Neuronal stem cell (in vitro differentiated cells): Measurements from ENCODE around the gene GLYAT. TPM values are rescaled to one million over a fixed set of nuclear protein-coding genes. Genes with fewer than 3 reads are reported as not detected.

Source experiments
- DNase-seq: peaks from one replicate; pipeline ENCODE4 v3.0.0-alpha.2; 2013; ENCODE audit warnings: low spot score
- H2AFZ ChIP-seq: one replicate; pipeline ENCODE4 v1.6.1; 2013; ENCODE audit warnings: mild to moderate bottlenecking, low read length, inconsistent platforms
- H2AK5ac ChIP-seq: 2 replicates; pipeline ENCODE4 v1.6.1; 2013; ENCODE audit warnings: low read depth, mild to moderate bottlenecking, inconsistent platforms, low read length, moderate library complexity, mixed read lengths
- H2BK120ac ChIP-seq: 2 replicates; pipeline ENCODE4 v1.6.1; 2013; ENCODE audit warnings: low read depth, mild to moderate bottlenecking, inconsistent platforms, low read length, moderate library complexity, mixed read lengths
- H2BK12ac ChIP-seq: one replicate; pipeline ENCODE4 v1.6.1; 2013; ENCODE audit warnings: low read length, inconsistent platforms
- H2BK15ac ChIP-seq: 2 replicates; pipeline ENCODE4 v1.6.1; 2013; ENCODE audit warnings: mild to moderate bottlenecking, low read length, inconsistent platforms, mixed read lengths
- H2BK5ac ChIP-seq: one replicate; pipeline ENCODE4 v1.6.1; 2013; ENCODE audit warnings: inconsistent platforms, mild to moderate bottlenecking, low read length, moderate library complexity
- H3K14ac ChIP-seq: one replicate; pipeline ENCODE4 v1.6.1; 2013; ENCODE audit warnings: low read length, inconsistent platforms
- H3K18ac ChIP-seq: 2 replicates; pipeline ENCODE4 v1.6.1; 2013; ENCODE audit warnings: low read length, inconsistent platforms
- H3K23ac ChIP-seq: 2 replicates; pipeline ENCODE4 v1.6.1; 2013; ENCODE audit warnings: low read depth, mild to moderate bottlenecking, mixed read lengths, low read length, inconsistent platforms; ENCODE audit not compliant: poor library complexity
- H3K27ac ChIP-seq: replicated peaks from 3 replicates; pipeline ENCODE4 v1.5.1; 2013; ENCODE audit warnings: low read length, inconsistent platforms
- H3K27me3 ChIP-seq, 3 experiments: 2 replicates each; pipeline ENCODE4 v1.6.1; 2013; ENCODE audit warnings: low read length in 3 of 3, mild to moderate bottlenecking in 2 of 3, inconsistent platforms in 1 of 3, low read depth in 1 of 3, mixed read lengths in 1 of 3, moderate library complexity in 1 of 3; ENCODE audit not compliant: control insufficient read depth in 3 of 3, insufficient read depth in 3 of 3
- H3K36me3 ChIP-seq, 2 donors: replicated peaks in 1 of 2; 2 replicates each; pipeline ENCODE4 v1.6.1; 2013; ENCODE audit warnings: low read length in 2 of 2; ENCODE audit not compliant: control insufficient read depth in 2 of 2, insufficient read depth in 2 of 2
- H3K4ac ChIP-seq: 2 replicates; pipeline ENCODE4 v1.6.1; 2013; ENCODE audit warnings: inconsistent platforms, mild to moderate bottlenecking, low read length, moderate library complexity
- H3K4me1 ChIP-seq, 2 donors: 1 replicate in 1 of 2; 2 replicates in 1 of 2; pipeline ENCODE4 v1.6.1; 2013; ENCODE audit warnings: low read length in 2 of 2, low read depth in 1 of 2; ENCODE audit not compliant: control insufficient read depth in 2 of 2, insufficient read depth in 1 of 2
- H3K4me2 ChIP-seq: one replicate; pipeline ENCODE4 v1.6.1; 2013; ENCODE audit warnings: mild to moderate bottlenecking, low read length, inconsistent platforms; ENCODE audit not compliant: insufficient read depth, poor library complexity, severe bottlenecking
- H3K4me3 ChIP-seq, 2 donors: 2 replicates each; pipeline ENCODE4 v1.5.1; 2013; ENCODE audit warnings: low read length in 2 of 2, mild to moderate bottlenecking in 2 of 2, inconsistent platforms in 1 of 2, moderate library complexity in 1 of 2
- H3K79me1 ChIP-seq: one replicate; pipeline ENCODE4 v1.6.1; 2013; ENCODE audit warnings: low read depth, mild to moderate bottlenecking, inconsistent platforms, low read length, moderate library complexity
- H3K9ac ChIP-seq: one replicate; pipeline ENCODE4 v1.6.1; 2013; ENCODE audit warnings: mild to moderate bottlenecking, low read depth, low read length, inconsistent platforms; ENCODE audit not compliant: poor library complexity
- H3K9me3 ChIP-seq, 2 donors: replicated peaks in 1 of 2; 2 replicates each; pipeline versions ENCODE3 to v1.6.1; 2013; ENCODE audit warnings: low read length in 2 of 2, mild to moderate bottlenecking in 2 of 2, inconsistent platforms in 1 of 2, low read depth in 1 of 2, mixed read lengths in 1 of 2, moderate library complexity in 1 of 2; ENCODE audit not compliant: control insufficient read depth in 2 of 2, insufficient read depth in 1 of 2
- H4K8ac ChIP-seq: one replicate; pipeline ENCODE4 v1.6.1; 2013; ENCODE audit warnings: low read depth, mild to moderate bottlenecking, inconsistent platforms, low read length, moderate library complexity
- H4K91ac ChIP-seq: one replicate; pipeline ENCODE4 v1.6.1; 2013; ENCODE audit warnings: low read length, low read depth, mild to moderate bottlenecking, inconsistent platforms; ENCODE audit not compliant: poor library complexity
- WGBS, 2 donors: extraction: QIAGEN DNeasy Blood & Tissue Kit; methylation state at CpG; one replicate each; pipeline ENCODE4 v1.1.7; 2013; ENCODE audit warnings: missing lambda C conversion rate in 2 of 2, mixed read lengths in 1 of 2; ENCODE audit not compliant: insufficient read length in 2 of 2, insufficient replicate concordance in 1 of 2; ENCODE audit errors: extremely low coverage in 2 of 2; 5-methylcytosine and 5-hydroxymethylcytosine counted together
- polyA plus RNA-seq, 2 experiments: library from polyadenylated mRNA; stranded (reverse); fragments of 200-250 nt; gene quantifications; one replicate each; pipeline ENCODE4 v1.2.3, GENCODE V29; 2013

The GLYAT gene
- polyA plus RNA-seq (2013, experiment 1 of 2), result 0.26 TPM
- 0.14 TPM for polyA plus RNA-seq (2013, experiment 2 of 2)

DNA sequence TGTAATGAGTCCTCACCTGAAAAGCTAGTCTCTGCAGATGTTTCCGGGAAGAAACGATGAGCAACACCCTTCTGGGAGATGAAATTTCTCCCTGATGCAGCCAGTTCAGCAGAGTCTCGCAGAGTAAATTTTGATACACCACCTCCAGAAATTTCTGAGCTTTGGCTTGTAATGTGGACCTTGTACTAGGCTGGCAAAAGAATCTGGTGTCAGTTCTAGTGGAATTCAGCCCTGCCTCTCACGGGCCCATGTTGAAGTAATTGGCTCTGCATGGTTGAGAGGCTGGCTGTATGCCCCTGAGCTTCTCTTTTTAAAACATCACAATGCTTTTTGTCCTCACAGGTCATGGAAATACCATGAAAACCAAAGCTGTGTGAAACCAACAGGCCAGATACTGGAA, at the start of gene GLYAT:
Gene GLYAT (minus strand): TSS at position 125 of the 400 bp plus-strand sequence. CDS start 7,447 bp downstream, outside the sequence.
- no peaks in the 10 kb centered on the region for H3K79me1 ChIP-seq
- H3K4me3 ChIP-seq, result no peak within 1 kb of the TSS
- no peaks in the 10 kb centered on the region for H3K27me3 ChIP-seq
- H3K9me3 ChIP-seq, result no peaks in the 10 kb centered on the region
- no peak within 1 kb of the TSS for H3K27ac ChIP-seq
- H4K8ac ChIP-seq, result no peak within 1 kb of the TSS
- H3K9ac ChIP-seq, result no peak within 1 kb of the TSS
- no peak for DNase-seq
- no peak within 1 kb of the TSS for H3K4me2 ChIP-seq
- no peak within 1 kb of the TSS for H2BK15ac ChIP-seq
- H3K4me1 ChIP-seq, result no peaks in the 10 kb centered on the region
- no CpG with 5 or more reads among the region's 4 CpGs for WGBS, 2 donors
- H4K91ac ChIP-seq, result no peak within 1 kb of the TSS
- no peak within 1 kb of the TSS for H2BK120ac ChIP-seq
- no peak within 1 kb of the TSS for H2BK5ac ChIP-seq
- H3K18ac ChIP-seq, result no peak within 1 kb of the TSS
- H2BK12ac ChIP-seq, result no peak within 1 kb of the TSS
- no peak within 1 kb of the TSS for H3K4ac ChIP-seq
- H2AK5ac ChIP-seq, result no peak within 1 kb of the TSS
- no peak within 1 kb of the TSS for H3K14ac ChIP-seq
- H3K23ac ChIP-seq, result no peak within 1 kb of the TSS
- no peak within 1 kb of the TSS for H2AFZ ChIP-seq
- H3K36me3 ChIP-seq, result no peaks in the 10 kb centered on the region

DNA sequence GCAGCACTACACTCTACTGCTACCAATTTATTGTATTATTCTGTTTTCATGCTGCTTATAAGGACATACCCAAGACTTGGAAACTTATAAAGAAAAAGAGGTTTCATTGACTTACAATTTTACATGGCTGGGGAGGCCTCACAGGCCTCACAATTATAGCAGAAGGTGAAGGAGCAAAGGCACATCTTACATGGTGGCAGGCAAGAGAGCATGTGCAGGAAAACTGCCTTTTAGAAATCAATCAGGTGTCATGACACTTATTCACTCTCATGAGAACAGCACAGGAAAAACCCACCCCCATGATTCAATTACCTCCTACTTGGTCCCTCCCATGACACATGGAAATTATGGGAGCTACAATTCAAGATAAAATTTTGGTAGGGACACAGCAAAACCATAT, 49.6 kb upstream of the GLYAT start:
- H3K79me1 ChIP-seq, result no peaks in the 10 kb centered on the region

DNA sequence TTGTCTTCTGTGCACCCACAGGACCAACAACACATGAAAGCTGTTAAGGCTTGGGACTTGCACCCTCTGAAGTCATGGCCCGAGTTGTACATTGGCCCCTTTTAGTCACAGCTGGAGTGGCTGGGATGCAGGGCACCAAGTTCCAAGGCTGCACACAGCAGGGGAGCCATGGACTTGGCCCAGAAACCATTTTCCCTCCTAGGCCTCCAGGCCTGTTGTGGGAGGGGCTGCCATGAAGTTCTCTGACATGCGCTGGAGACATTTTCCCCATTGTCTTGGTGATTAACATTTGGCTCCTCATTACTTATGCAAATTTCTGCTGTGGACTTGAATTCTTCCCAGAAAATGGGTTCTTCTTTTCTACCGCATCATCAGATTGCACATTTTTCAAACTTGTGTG, 48.8 kb upstream of the GLYAT start:
- Histone ChIP-seq H2AFZ (no peak overlapping the region), H3K14ac (no peak overlapping the region), H3K4me3 (no peak overlapping the region), H4K8ac (no peak overlapping the region), H3K23ac (no peak overlapping the region), H3K27me3 (no peaks in the 10 kb centered on the region), H2BK12ac (no peak overlapping the region), H2AK5ac (no peak overlapping the region), H2BK15ac (no peak overlapping the region), H2BK120ac (no peak overlapping the region), H3K36me3 (no peaks in the 10 kb centered on the region), H3K4ac (no peak overlapping the region), H3K27ac (no peak overlapping the region), H3K4me2 (no peak overlapping the region), H2BK5ac (no peak overlapping the region), H3K4me1 (no peaks in the 10 kb centered on the region), H3K79me1 (no peaks in the 10 kb centered on the region), H3K9ac (no peak overlapping the region), H4K91ac (no peak overlapping the region), H3K9me3 (no peaks in the 10 kb centered on the region), H3K18ac (no peak overlapping the region)
- no CpG with 5 or more reads among the region's 3 CpGs for WGBS, 2 donors
- DNase-seq, result no peak

More for the DNA sequence above, 49.6 kb upstream of the GLYAT start:
- H3K14ac ChIP-seq, result no peak overlapping the region
- no peak overlapping the region for H3K4me2 ChIP-seq
- H3K18ac ChIP-seq, result no peak overlapping the region
- DNase-seq, result no peak
- no peak overlapping the region for H2BK5ac ChIP-seq
- H2AK5ac ChIP-seq, result no peak overlapping the region
- H3K9ac ChIP-seq, result no peak overlapping the region
- H3K23ac ChIP-seq, result no peak overlapping the region
- no peak overlapping the region for H2AFZ ChIP-seq
- no peak overlapping the region for H2BK15ac ChIP-seq
- no peak overlapping the region for H3K4me3 ChIP-seq
- H3K36me3 ChIP-seq, result no peaks in the 10 kb centered on the region
- H3K9me3 ChIP-seq, result no peaks in the 10 kb centered on the region
- no peak overlapping the region for H4K8ac ChIP-seq
- no peak overlapping the region for H3K4ac ChIP-seq
- no peak overlapping the region for H2BK12ac ChIP-seq
- H3K4me1 ChIP-seq, result no peaks in the 10 kb centered on the region
- no peaks in the 10 kb centered on the region for H3K27me3 ChIP-seq
- H2BK120ac ChIP-seq, result no peak overlapping the region
- H3K27ac ChIP-seq, result no peak overlapping the region
- no peak overlapping the region for H4K91ac ChIP-seq

DNA sequence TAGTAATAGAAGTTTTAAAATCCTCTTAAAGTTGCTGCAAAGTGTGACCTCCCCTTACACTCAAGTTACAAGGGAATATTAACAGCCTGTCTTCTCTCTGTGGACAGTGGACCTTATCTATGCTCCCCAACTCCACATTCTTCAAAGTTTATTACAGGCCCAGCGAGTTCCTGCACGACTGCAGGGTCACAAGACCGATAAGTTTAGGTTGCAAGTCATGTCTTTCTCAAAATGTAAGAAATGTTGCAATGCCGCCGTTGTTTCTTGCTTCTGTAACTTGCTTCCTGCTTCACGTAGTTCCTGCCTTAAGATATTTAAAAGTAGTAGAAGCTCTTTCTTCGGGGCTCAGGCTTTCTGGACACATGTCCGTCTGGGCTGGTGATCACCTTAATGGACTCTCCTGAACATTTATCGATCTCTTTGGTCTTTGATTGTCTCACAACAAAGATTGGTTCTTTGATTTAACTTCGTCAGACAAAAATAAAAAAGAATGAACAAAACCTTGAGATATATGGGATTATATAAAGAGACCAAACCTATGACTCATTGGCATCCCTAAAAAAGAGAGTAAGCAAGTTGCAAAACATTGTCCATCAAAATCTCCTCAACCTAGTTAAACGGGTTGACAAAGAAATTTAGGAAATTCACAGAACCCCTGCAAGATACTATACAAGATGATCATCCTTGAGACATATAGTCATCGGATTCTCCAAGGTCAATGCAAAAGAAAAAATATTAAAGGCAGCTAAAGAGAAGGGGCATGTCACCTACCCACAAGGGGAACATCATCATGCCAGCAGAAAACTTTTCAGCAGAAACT, 45.4 kb upstream of the GLYAT start:
- no peak overlapping the region for H4K8ac ChIP-seq
- H2BK5ac ChIP-seq, result no peak overlapping the region
- no CpG with 5 or more reads among the region's 12 CpGs for WGBS, 2 donors
- H4K91ac ChIP-seq, result no peak overlapping the region
- H3K4me1 ChIP-seq, result no peaks in the 10 kb centered on the region
- H3K14ac ChIP-seq, result no peak overlapping the region
- no peak overlapping the region for H2BK120ac ChIP-seq
- no peaks in the 10 kb centered on the region for H3K27me3 ChIP-seq
- no peaks in the 10 kb centered on the region for H3K79me1 ChIP-seq
- no peak overlapping the region for H3K23ac ChIP-seq
- H3K4me2 ChIP-seq, result no peak overlapping the region
- H3K27ac ChIP-seq, result no peak overlapping the region
- H2BK15ac ChIP-seq, result no peak overlapping the region
- H3K4ac ChIP-seq, result no peak overlapping the region
- H3K9me3 ChIP-seq, result no peaks in the 10 kb centered on the region
- no peak overlapping the region for H2BK12ac ChIP-seq
- no peak overlapping the region for H2AK5ac ChIP-seq
- no peak overlapping the region for H2AFZ ChIP-seq
- H3K36me3 ChIP-seq, result no peaks in the 10 kb centered on the region
- no peak for DNase-seq
- H3K9ac ChIP-seq, result no peak overlapping the region
- no peak overlapping the region for H3K4me3 ChIP-seq
- H3K18ac ChIP-seq, result no peak overlapping the region
